TTC549 (cell line): ENCODE measurements around the gene TIGD3.
"Not testable (repeated sequence)": the region's sequence is repeated elsewhere in the genome, so short reads cannot be mapped to it uniquely, and the experiment has no call there.

ENCODE experiments used
- FAIRE-seq: peaks from 2 replicates; lab custom pipeline; 2012; peaks lifted over from hg19 to GRCh38; lab: Jason Lieb, UNC

The TIGD3 gene

GRCh38 chr11:65325435-65325834 lies 29.1 kb upstream of the TIGD3 start:
- no peak for FAIRE-seq

DNA sequence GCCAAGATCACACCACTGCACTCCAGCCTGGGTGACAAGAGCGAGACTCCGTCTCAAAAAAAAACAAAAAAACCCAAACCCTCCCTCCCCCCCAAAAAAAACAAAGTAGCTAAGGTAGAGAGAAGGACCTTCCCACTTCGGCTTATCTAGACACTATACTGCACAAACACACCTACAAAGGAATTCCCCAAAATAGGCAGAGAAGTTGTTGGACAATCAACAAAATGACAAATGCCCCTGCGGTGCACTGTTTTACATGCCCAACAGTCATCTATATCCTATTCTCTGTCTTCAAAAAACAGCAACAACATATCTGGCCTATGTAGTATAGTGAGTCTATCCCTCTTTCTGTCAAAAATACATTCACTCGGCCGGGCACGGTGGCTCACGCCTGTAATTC lies 27.5 kb upstream of the TIGD3 start:
- no peak for FAIRE-seq

DNA sequence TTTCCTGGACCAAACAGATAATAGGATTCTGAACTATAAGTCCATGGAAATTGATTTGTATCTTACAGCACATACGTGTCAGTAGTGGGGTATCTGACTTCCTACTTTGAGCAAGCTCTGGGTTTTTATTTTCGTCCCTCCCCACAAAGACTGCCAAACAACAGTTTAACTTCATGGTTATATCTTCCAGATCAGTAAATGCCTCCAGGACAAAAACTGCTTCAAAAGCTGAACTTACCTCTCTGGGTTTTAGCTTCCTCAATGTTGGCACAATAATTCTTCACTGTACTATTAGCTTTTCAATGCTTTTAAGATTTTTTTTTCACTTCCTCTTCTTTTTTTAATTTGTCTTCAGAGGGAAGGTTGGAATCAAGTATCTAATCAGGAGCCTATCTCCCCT lies 25.1 kb upstream of the TIGD3 start:
- FAIRE-seq, result no peak

GRCh38 chr11:65329944-65330403 lies 24.6 kb upstream of the TIGD3 start:
- peak; percentile 69 for FAIRE-seq

DNA sequence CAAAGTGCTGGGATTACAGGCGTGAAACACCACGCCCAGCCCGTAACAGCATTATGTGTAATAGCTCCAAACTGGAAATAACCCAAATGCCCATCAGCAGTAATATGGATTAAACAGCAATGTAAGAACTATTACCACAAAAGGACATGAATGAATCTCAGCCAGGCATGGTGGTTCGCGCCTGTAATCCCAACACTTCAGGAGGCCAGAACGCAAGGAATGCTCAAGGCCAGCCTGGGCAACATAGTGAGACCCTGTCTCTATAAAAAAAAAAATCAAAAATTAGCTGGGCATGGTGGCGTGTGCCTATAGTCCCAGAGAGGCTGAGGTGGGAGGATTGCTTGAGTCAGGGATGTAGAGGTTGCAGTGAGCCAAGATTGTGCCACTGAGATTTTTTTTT lies 24.0 kb upstream of the TIGD3 start:
- no peak for FAIRE-seq

GRCh38 chr11:65332591-65332990 lies 22.0 kb upstream of the TIGD3 start:
- FAIRE-seq, result not testable (repeated sequence)

DNA sequence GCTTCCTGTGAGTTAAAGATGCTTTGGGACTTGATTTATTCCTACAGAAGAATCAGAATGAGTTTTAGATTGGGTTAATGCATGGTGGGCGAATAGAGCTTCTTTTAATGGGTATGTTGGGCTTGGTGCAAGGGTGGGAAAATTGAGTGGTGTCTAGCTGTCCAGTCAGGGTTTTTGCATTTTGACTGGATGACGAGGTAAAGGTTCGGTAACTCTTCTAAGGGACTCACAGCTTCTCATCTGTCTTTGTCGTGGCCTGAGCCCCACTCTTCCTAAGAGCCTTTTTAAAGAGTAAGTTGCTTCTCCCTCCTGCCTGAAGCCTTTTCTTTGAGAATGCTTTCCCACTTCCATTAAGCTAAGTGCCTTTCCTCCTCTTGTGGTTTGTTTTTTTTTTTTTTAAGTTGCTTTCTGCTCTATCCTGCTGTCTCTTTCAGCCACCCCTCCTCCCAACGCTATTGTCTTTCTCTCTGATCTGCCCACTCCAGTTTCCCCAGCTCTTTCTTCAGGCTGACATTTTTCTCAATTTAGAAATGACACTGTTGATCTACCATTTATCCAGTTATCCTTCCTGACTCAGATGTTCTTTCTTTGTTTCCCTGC lies 19.8 kb upstream of the TIGD3 start:
- FAIRE-seq, result no peak

DNA sequence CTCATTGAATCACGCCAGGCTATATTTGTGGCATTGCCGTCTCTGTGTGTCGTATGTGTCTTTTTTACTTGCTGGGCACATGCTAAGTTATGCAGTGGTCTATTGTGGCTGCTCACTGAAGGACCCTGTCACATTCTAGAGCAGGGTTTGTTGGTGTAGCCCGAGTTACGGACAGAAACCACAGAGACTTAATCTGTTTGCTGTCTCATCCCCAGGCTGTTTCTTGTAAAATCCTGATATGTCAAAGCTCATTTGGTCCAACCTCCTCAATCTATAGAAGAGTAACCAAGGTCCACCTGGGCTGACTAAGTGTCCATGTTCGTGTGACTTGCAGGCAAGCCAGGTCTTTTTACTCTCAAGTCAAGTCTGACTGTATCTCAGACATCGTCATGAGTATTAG lies 15.9 kb upstream of the TIGD3 start:
- FAIRE-seq, result no peak

- no peak for FAIRE-seq
Observed at GRCh38 chr11:65340226-65340625, 14.3 kb upstream of the TIGD3 start.

GRCh38 chr11:65341856-65342255 lies 12.7 kb upstream of the TIGD3 start:
- no peak for FAIRE-seq

DNA sequence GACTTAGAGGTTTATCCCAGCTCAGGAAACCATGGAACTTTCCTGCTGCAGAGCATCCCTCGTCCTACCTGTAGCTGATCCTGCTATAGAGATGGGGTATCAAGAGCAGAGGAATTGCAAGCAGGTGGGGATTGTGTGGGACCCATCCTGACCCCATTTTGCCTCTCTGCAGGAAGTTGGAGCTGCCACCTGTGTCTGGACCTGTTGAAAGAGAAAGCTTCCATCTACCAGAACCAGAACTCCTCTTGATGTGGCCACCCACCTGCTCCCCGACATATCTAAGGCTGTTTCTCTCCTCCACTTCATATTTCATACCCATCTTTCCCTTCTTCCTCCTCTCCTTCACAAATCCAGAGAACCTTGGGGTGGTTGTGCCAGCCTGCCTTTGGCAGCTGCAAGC lies 3.0 kb upstream of the TIGD3 start:
- no peak for FAIRE-seq

DNA sequence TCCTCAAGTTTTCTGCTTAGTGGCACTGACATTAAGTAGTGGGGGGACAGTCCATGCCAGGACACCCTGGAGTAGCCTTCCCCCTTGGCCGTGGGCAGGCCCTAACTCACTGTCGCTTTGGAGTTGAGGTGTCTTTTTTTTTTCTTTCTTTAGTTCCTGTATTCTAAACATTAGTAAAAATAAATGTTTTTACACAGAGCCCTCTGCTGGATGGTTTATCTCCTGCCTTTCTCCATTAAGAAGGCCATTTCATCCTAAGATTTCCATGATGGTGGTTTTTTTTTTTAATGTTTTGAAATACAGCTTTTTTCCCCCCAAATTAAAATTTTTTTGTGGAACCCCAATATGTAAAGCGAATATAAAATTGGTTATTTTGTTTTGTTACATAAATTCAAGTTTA lies 1.8 kb upstream of the TIGD3 start:
- peak; percentile 85 for FAIRE-seq

GRCh38 chr11:65353376-65353775 lies 1.2 kb upstream of the TIGD3 start:
- no peak for FAIRE-seq

- no peak for FAIRE-seq
Observed at GRCh38 chr11:65353900-65354264, 669 bp upstream of the TIGD3 start.

DNA sequence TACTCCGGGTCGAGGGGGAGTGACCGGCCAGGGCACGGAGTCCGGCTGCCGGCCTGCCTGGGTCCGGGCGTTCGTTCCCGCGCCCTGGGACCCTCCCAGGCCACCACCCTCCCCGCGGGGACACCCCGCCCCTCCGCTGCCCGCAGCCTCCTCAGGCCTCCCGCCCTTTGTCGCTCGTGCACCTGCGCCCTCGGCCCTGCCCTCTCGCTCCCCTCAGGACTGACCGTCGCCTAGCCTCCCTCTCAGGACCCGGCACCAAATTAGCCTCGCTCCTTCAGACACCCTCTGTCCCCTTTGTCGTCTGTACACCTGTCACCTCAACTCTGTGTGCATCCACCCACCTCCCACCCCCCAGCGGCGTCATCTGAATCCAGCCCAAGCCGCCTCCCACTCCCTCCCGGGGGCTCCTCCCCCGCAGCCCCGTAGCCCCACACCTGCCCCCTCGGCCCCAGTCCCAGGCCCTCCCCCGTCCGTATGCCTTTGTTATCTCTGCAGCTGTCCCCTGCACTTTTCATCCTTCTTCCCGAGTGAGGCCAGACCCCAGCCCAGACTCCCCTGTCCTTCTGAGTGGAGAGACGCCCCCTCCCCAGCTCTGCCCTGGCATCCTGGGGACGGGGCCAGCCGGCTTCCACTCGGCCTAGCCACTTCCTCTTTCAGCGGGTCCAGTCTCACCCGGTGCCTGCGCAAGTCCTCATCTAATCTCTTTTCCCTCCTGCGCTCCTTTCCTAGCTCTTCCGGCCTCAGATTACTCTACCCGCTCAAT lies 643 bp downstream of the TIGD3 start:
- FAIRE-seq, result no peak

DNA sequence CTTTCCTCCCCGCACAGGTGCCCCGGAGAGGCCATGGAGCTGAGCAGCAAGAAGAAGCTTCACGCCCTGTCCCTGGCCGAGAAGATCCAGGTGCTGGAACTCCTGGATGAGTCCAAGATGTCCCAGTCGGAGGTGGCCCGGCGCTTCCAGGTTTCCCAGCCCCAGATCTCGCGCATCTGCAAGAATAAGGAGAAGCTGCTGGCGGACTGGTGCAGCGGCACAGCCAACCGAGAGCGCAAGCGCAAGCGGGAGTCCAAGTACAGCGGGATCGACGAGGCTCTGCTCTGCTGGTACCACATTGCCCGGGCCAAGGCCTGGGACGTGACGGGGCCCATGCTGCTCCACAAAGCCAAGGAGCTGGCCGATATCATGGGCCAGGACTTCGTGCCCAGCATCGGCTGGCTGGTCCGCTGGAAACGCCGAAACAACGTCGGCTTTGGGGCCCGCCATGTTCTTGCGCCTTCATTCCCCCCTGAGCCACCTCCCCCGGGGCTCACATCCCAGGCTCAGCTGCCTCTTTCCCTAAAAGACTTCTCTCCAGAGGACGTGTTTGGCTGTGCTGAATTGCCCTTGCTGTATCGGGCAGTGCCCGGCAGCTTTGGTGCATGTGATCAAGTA lies 1.3 kb downstream of the TIGD3 start:
- FAIRE-seq, result no peak

DNA sequence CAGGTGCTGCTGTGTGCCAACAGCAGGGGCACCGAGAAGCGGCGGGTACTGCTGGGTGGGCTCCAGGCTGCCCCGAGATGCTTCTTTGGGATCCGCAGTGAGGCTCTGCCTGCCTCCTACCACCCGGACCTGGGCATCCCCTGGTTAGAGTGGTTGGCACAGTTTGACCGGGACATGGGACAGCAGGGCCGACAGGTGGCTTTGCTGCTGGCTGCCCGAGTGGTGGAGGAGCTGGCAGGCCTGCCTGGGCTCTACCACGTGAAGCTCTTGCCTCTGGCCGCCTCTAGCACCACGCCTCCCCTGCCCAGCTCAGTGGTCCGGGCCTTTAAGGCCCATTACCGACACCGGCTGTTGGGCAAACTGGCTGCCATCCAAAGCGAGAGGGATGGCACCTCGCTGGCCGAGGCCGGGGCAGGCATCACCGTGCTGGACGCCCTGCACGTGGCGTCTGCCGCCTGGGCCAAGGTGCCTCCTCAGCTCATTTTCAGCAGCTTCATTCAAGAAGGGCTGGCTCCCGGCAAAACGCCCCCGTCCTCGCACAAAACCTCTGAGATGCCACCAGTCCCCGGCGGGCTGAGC lies 1.9 kb downstream of the TIGD3 start:
- FAIRE-seq, result no peak

- no peak for FAIRE-seq
Observed at GRCh38 chr11:65357856-65358356, 3.4 kb downstream of the TIGD3 start.

GRCh38 chr11:65362320-65362931 lies 7.9 kb downstream of the TIGD3 start:
- no peak for FAIRE-seq

DNA sequence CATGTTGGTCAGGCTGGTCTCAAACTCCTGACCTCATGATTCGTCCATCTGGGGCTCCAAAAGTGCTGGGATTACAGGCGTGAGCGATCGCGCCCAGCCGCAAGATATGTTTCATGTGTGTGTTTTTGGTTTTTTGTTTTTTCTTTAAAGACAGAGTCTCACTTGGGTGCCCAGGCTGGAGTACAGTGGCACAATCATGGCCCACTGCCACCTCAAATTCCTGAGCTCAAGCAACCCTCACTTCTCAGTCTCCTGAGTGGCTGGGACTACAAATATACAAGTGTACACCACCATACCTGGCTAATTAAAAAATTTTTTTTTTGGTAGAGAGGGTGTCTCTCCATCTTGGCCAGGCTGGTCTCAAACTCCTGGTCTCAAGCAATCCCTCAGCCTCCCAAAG lies 8.4 kb downstream of the TIGD3 start:
- no peak for FAIRE-seq

DNA sequence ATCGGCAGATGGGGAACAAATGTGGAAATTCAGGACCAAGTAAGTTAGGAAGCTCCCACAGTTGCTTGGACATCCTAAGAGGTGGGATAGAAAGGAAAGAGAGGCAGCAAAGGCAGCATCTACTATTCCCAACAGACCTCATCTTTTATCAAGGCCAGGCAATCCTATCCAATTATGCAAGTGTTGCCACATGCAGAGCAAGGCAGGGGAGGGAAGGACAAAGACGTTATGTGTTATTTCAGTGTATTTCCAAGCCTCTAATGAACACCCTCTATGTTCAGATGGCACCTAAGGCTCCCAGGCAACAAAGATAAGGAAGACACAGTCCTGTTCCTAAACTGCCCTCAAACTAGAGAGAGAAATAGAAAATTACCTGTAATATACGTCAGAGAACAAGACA lies 9.2 kb downstream of the TIGD3 start:
- no peak for FAIRE-seq

DNA sequence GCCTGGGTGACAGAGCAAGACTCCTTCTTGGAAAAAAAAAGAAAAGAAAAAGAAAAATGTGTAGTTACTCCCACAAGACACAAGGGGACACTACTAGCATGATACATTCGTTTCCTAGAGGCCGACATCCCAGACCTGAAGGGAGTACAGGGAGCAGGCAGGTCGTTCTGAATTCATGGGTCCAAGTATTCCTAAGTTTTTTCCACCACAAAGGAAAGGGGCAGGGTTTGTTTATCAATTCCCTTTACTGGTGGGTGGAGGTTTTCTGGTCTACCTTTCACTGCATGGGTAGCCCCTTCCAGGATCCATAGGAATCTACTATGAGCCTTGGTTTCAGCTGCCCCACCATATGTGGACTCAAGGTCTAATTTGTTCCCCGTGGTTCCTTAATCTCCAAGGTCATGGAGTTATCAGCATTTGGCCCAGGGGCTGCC lies 11.8 kb downstream of the TIGD3 start:
- FAIRE-seq, result no peak

DNA sequence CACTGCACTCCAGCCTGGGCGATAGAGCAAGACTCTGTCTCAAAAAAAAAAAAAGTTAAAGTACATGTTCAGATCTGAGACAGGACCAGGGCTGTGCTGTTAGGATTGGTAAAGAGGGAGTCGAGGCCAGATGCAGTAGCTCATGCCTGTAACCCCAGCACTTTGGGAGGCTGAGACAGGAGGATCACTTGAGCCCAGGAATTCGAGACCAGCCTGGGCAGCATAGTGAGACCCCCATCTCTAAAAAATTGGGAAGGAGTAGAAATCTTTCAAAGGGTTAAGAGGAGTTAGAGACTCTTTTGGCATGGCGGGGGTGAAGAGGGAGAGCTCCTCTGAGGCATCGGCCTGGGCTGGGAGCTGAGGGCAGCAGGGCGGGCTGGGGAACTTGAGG lies 16.1 kb downstream of the TIGD3 start:
- FAIRE-seq, result no peak
